CD1c-positive myeloid dendritic cell (primary cell): ENCODE data around the gene EPS15.
A peak's percentile ranks its signal among the peaks of the same experiment; 100 is the strongest.
"Not testable (repeated sequence)": the region's sequence is repeated elsewhere in the genome, so short reads cannot be mapped to it uniquely, and the experiment has no call there.

Experiments used
- DNase-seq: peaks from one replicate; pipeline ENCODE4 v3.0.0-alpha.2; 2016; ENCODE audit errors: extremely low spot score

EPS15 gene

GRCh38 chr1:51519048-51519864, at the start of gene EPS15:
Gene EPS15, minus strand, starts transcription at chr1:51519266. Its CDS starts 35 bp downstream, at chr1:51519231.
- peak; percentile 85 for DNase-seq

GRCh38 chr1:51568231-51568935, 49.3 kb upstream of the EPS15 start:
- no peak for DNase-seq

DNA sequence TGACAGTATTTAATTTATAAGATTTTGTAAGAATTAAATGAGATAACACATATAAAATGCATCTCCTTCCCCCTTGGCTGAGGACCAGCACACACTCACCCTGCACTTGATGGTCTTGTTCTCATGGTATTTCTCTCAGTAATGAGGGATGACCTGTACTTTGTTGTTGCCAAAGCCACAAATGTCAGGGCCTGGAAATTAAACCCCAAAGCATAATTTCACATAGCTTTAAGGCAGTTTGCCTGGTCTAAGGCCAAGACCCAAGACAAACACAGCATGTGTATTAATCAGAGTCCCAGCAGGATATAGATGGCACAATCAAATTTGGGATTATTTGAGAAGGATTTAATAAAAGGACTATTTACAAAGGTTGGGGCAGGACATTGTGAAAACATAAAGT, 48.6 kb upstream of the EPS15 start:
- DNase-seq, result no peak

- DNase-seq, result no peak
Observed at GRCh38 chr1:51566260-51566659, 47.2 kb upstream of the EPS15 start.

- no peak for DNase-seq
Observed at GRCh38 chr1:51565009-51565408, 45.9 kb upstream of the EPS15 start.

DNA sequence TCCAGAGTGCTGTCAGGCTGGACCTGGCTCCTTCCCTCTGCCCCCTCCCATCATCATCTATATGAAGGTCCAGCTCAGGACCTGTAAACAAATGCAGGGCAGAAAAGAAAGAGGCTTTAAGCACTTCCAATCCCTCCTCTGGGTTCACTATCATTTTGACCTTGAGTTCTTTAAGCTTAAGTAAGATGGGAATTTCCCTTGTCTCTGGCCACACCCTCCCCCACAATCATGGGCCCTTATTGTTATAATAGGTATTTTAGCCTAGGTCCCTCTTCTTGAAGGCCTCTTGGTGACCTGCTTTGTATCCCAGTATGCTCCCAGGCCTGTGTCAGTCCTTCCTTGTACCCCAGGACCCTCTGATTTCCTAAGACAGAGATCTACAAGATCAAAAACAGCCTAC, 45.1 kb upstream of the EPS15 start:
- DNase-seq, result peak; percentile 28

GRCh38 chr1:51561702-51562101, 42.6 kb upstream of the EPS15 start:
- no peak for DNase-seq

- DNase-seq, result not testable (repeated sequence)
Observed at GRCh38 chr1:51560895-51561294, 41.8 kb upstream of the EPS15 start.

- no peak for DNase-seq
Observed at GRCh38 chr1:51560034-51560433, 41.0 kb upstream of the EPS15 start.

GRCh38 chr1:51559501-51559900, 40.4 kb upstream of the EPS15 start:
- no peak for DNase-seq

GRCh38 chr1:51559064-51559500, 40.0 kb upstream of the EPS15 start:
- no peak for DNase-seq

DNA sequence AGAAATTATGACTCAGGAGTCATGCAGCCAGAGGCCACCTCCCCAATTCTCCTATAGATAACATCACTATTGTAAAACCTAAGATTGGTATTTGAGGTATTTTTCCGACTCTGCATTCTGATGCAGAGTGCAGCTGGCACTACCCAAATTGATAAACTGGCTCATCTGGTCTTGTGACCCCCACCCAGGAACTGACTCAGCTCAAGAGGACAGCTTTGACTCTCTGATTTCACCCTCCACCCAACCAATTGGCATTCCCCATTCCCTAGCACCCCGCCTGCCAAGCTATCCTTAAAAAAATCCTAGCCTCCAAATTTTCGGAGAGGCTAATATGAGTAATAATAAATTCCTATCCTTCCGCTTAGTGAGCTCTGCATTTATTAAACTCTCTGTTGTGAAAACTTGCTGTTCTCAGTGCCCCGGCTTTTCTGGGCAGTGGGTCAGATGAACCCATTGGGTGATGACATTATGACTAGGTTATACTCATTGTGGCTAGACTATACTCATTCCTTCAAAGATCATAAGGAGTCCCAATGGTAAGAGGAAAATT, 39.4 kb upstream of the EPS15 start:
- DNase-seq, result no peak

GRCh38 chr1:51557168-51557567, 38.1 kb upstream of the EPS15 start:
- no peak for DNase-seq

DNA sequence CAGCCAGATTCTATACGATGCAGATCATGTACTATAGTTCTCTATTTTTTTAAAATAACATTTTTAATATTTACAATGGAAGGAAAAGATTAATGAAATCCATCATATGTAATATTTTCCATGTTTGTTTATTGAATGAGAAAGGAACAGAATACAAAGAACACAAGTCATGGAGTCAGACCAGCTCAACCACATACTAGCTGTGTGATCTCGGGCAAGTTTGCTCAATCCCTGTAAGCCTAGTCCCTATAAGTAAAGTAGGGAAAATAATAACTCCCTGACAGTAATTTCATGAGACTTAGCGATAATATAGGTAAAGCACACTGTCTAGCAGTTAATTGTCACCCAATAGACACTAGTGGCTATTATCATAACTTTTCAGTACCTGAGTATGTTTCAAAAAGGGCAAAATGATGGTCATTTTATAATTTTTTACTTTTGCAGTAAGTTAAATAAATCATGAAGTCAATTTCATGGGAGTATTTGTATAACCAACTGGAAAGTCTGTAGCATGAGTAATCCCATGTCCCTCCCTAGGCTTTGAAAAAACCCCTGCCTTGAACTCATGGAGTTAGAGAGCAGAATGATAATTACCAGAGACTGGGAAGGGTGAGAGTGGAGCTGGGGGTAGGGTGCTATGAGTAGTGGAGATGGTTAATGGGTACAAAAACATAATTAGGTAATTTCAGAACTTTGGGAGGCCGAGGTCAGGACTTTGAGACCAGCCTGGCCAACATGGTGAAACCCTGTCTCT, 37.0 kb upstream of the EPS15 start:
- no peak for DNase-seq

- DNase-seq, result no peak
Observed at GRCh38 chr1:51553911-51554310, 34.8 kb upstream of the EPS15 start.

GRCh38 chr1:51552929-51553807, 34.1 kb upstream of the EPS15 start:
- no peak for DNase-seq

GRCh38 chr1:51551848-51552296, 32.8 kb upstream of the EPS15 start:
- DNase-seq, result no peak

DNA sequence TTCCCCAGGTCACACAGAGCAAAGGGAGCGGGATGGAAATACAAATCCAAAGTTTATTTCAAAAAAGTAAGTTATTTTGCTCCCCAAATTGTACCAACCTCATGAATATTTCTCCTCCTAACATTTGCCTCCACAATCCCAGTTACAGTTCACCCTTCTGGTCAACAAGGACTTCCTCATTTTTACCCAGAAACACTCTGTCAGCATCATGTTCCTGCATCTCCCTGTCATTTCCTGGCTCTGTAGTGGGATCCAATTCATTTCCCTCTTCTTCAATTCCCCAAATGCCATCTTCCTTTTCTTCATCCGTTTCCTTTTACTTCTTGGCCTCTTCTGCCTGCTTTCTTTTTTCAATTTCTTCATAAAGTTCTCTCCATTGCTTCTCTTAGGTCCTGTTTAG, 32.0 kb upstream of the EPS15 start:
- peak; percentile 61 for DNase-seq

DNA sequence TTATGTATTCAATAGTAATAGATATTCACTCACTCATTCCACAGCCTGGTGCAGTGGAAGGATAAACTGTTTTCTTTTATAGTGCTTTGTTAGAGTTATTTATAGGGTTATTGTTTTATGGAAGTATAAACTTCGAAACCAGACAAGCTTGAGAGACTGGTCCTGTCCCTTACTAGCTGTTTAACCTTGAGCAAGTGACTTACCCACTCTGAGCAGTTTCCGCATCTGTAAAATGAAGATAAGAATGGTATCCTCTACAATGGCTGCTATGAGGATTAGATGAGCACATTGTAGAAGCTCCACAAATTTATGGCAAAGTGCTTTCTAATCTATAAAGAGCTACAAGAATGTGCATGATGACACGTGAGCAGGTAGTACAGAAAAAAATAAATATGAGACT, 30.8 kb upstream of the EPS15 start:
- no peak for DNase-seq

GRCh38 chr1:51549016-51549619, 30.1 kb upstream of the EPS15 start:
- DNase-seq, result peak; percentile 17

GRCh38 chr1:51543858-51544257, 24.8 kb upstream of the EPS15 start:
- no peak for DNase-seq
